Stimulated activated CD8-positive, alpha-beta memory T cell treated with anti-CD3 and anti-CD28 coated beads, Interleukin-15, amount 100 ng/mL, for 4 hours (primary cell): ENCODE results near the gene BLOC1S1.

Source experiments
- DNase-seq, 2 donors: peaks; one replicate each; pipeline ENCODE4 v3.0.0-alpha.2; 2020; ENCODE audit warnings: low read depth in 2 of 2

BLOC1S1 gene

GRCh38 chr12:55711786-55712553 lies 3.9 kb upstream of the BLOC1S1 start:
- no peak for DNase-seq

GRCh38 chr12:55712700-55713415 lies 3.0 kb upstream of the BLOC1S1 start:
- no peak for DNase-seq

- DNase-seq, result no peak
These were observed 2.1 kb upstream of the BLOC1S1 start for GRCh38 chr12:55713721-55714120.

GRCh38 chr12:55715169-55715764 lies 579 bp upstream of the BLOC1S1 start:
- no peak for DNase-seq

- no peak for DNase-seq
These were observed 724 bp downstream of the BLOC1S1 start for GRCh38 chr12:55716582-55716957.

GRCh38 chr12:55717011-55718007 lies 1.5 kb downstream of the BLOC1S1 start:
- no peak for DNase-seq

- DNase-seq, result no peak
These were observed 2.2 kb downstream of the BLOC1S1 start for GRCh38 chr12:55718015-55718414.

GRCh38 chr12:55718624-55719275 lies 2.9 kb downstream of the BLOC1S1 start:
- DNase-seq, result no peak

GRCh38 chr12:55719371-55719770 lies 3.5 kb downstream of the BLOC1S1 start:
- DNase-seq, result no peak

- no peak for DNase-seq
These were observed 4.3 kb downstream of the BLOC1S1 start, which contains the start of gene RDH5 for GRCh38 chr12:55720071-55720564. TSS of gene RDH5 (plus strand) at chr12:55720393. CDS start at chr12:55721185, 792 bp downstream.

- DNase-seq, result no peak
These were observed 5.1 kb downstream of the BLOC1S1 start for GRCh38 chr12:55720894-55721444.

- no peak for DNase-seq
These were observed 5.9 kb downstream of the BLOC1S1 start for GRCh38 chr12:55721601-55722213.

- no peak for DNase-seq
These were observed 7.1 kb downstream of the BLOC1S1 start for GRCh38 chr12:55722948-55723347.

- DNase-seq, result no peak
These were observed 7.8 kb downstream of the BLOC1S1 start for GRCh38 chr12:55723516-55724225.

- DNase-seq, result no peak
These were observed 8.5 kb downstream of the BLOC1S1 start for GRCh38 chr12:55724226-55724939.

GRCh38 chr12:55724940-55725309 lies 9.1 kb downstream of the BLOC1S1 start:
- DNase-seq, result no peak

GRCh38 chr12:55725556-55725955 lies 9.7 kb downstream of the BLOC1S1 start:
- DNase-seq, result no peak

- DNase-seq, result no peak
These were observed 11.1 kb downstream of the BLOC1S1 start for GRCh38 chr12:55726971-55727370.
